KMS-11 (cell line): ENCODE measurements around the gene TIGD7.
"Not testable (repeated sequence)": the region's sequence is repeated elsewhere in the genome, so short reads cannot be mapped to it uniquely, and the experiment has no call there.

ENCODE experiments used
- H2AFZ ChIP-seq: fragments of 200-600 bp; sonication (generic); 2 replicates; pipeline ENCODE4 v1.6.1; 2016; ENCODE audit warnings: antibody characterized with exemption, mixed run types, low read depth
- H3K27ac ChIP-seq: fragments of 200-600 bp; sonication (generic); 2 replicates; pipeline ENCODE4 v1.6.1; 2016; ENCODE audit warnings: mild to moderate bottlenecking, mixed run types
- H3K27me3 ChIP-seq: fragments of 200-600 bp; sonication (generic); 2 replicates; pipeline ENCODE4 v1.6.1; 2017; ENCODE audit warnings: mild to moderate bottlenecking, low read depth, mixed run types, moderate library complexity; ENCODE audit not compliant: insufficient read depth
- H3K36me3 ChIP-seq: fragments of 200-600 bp; sonication (generic); 2 replicates; pipeline ENCODE4 v1.6.1; 2017; ENCODE audit warnings: mild to moderate bottlenecking, mixed run types; ENCODE audit not compliant: insufficient read depth
- H3K4me1 ChIP-seq: fragments of 200-600 bp; sonication (generic); 2 replicates; pipeline ENCODE4 v1.6.1; 2016; ENCODE audit warnings: mild to moderate bottlenecking, low read depth, mixed run types; ENCODE audit not compliant: poor library complexity, severe bottlenecking
- H3K4me2 ChIP-seq: fragments of 200-600 bp; sonication (generic); 2 replicates; pipeline ENCODE4 v1.7.0; 2016; ENCODE audit warnings: mild to moderate bottlenecking, mixed run types
- H3K4me3 ChIP-seq: fragments of 200-600 bp; sonication (generic); IDR thresholded peaks from 2 replicates; pipeline ENCODE4 v1.6.1; 2017; ENCODE audit warnings: low read depth, low read length, mixed read lengths; ENCODE audit not compliant: insufficient read depth
- H3K79me2 ChIP-seq: fragments of 200-600 bp; sonication (generic); 2 replicates; pipeline ENCODE4 v1.6.1; 2016; ENCODE audit warnings: low read depth, mixed run types; ENCODE audit not compliant: insufficient read depth
- H3K9ac ChIP-seq: fragments of 200-600 bp; sonication (generic); 2 replicates; pipeline ENCODE4 v1.6.1; 2016; ENCODE audit warnings: mild to moderate bottlenecking, mixed run types
- H4K20me1 ChIP-seq: fragments of 200-600 bp; sonication (generic); 2 replicates; pipeline ENCODE4 v1.6.1; 2016; ENCODE audit warnings: mild to moderate bottlenecking, mixed run types; ENCODE audit not compliant: insufficient read depth
- CTCF ChIP-seq: fragments of 200-600 bp; sonication (generic); conservative IDR thresholded peaks from 2 replicates; pipeline ENCODE4 v1.6.1; 2017; ENCODE audit warnings: low read depth, mild to moderate bottlenecking, antibody characterized with exemption, low read length, moderate library complexity, mixed read lengths

Gene TIGD7

GRCh38 chr16:3274490-3274889 is 30.7 kb downstream of the TIGD7 start:
- no peaks in the 10 kb centered on the region for H4K20me1 ChIP-seq
- H3K4me1 ChIP-seq: peaks cover 3% of the 10 kb centered on the region
- no peak overlapping the region for H3K4me2 ChIP-seq
- H3K9ac ChIP-seq: no peak overlapping the region
- H3K36me3 ChIP-seq: no peaks in the 10 kb centered on the region
- no peaks in the 10 kb centered on the region for H3K79me2 ChIP-seq
- no peak overlapping the region for H3K27ac ChIP-seq
- H3K27me3 ChIP-seq: no peaks in the 10 kb centered on the region
- H2AFZ ChIP-seq: no peak overlapping the region
- H3K4me3 ChIP-seq: no peak overlapping the region
- TF ChIP-seq CTCF: no peak

GRCh38 chr16:3271281-3271680 is 33.9 kb downstream of the TIGD7 start:
- not testable (repeated sequence) for H3K4me3 ChIP-seq, H3K79me2 ChIP-seq, H3K36me3 ChIP-seq, H3K4me1 ChIP-seq, H3K4me2 ChIP-seq, H2AFZ ChIP-seq, H3K9ac ChIP-seq, H4K20me1 ChIP-seq, H3K27me3 ChIP-seq, H3K27ac ChIP-seq

- not testable (repeated sequence) for H3K4me2 ChIP-seq, H3K27ac ChIP-seq, H3K9ac ChIP-seq, H2AFZ ChIP-seq, H3K27me3 ChIP-seq, H3K4me3 ChIP-seq, H3K79me2 ChIP-seq, H3K36me3 ChIP-seq, H3K4me1 ChIP-seq, H4K20me1 ChIP-seq
Observed at GRCh38 chr16:3270718-3271117, 34.5 kb downstream of the TIGD7 start.

- Histone ChIP-seq H3K79me2 (no peaks in the 10 kb centered on the region), H3K27ac (no peak overlapping the region), H3K27me3 (no peaks in the 10 kb centered on the region), H3K4me3 (no peak overlapping the region), H3K36me3 (no peaks in the 10 kb centered on the region), H3K4me2 (no peak overlapping the region), H3K9ac (no peak overlapping the region), H3K4me1 (peaks cover 13% of the 10 kb centered on the region), H2AFZ (no peak overlapping the region), H4K20me1 (no peaks in the 10 kb centered on the region)
- TF ChIP-seq CTCF: no peak
Observed at GRCh38 chr16:3268294-3268693, 36.9 kb downstream of the TIGD7 start.

- Histone ChIP-seq H4K20me1 (no peaks in the 10 kb centered on the region), H3K4me2 (no peak overlapping the region), H3K9ac (no peak overlapping the region), H3K4me1 (peaks cover 16% of the 10 kb centered on the region), H3K36me3 (no peaks in the 10 kb centered on the region), H3K27ac (no peak overlapping the region), H3K27me3 (no peaks in the 10 kb centered on the region), H3K4me3 (no peak overlapping the region), H3K79me2 (no peaks in the 10 kb centered on the region), H2AFZ (no peak overlapping the region)
- peak; percentile 76 for TF ChIP-seq CTCF
Observed at GRCh38 chr16:3266873-3267537, 38.2 kb downstream of the TIGD7 start.
